Stimulated activated CD4-positive, alpha-beta T cell treated with anti-CD3 and anti-CD28 coated beads, Interleukin-4, amount 100 ng/mL, for 24 hours (primary cell): Measurements from ENCODE around the gene ANXA2R.
"Not testable (repeated sequence)": the region's sequence is repeated elsewhere in the genome, so short reads cannot be mapped to it uniquely, and the experiment has no call there.

Experiments
- DNase-seq: peaks from one replicate; pipeline ENCODE4 v3.0.0-alpha.2; 2020

ANXA2R gene, protein sequence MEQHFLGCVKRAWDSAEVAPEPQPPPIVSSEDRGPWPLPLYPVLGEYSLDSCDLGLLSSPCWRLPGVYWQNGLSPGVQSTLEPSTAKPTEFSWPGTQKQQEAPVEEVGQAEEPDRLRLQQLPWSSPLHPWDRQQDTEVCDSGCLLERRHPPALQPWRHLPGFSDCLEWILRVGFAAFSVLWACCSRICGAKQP

GRCh38 chr5:43040287-43041098 lies at the start of gene ANXA2R:
TSS of gene ANXA2R (minus strand) at chr5:43040319. CDS start at chr5:43040046, 273 bp downstream.
- DNase-seq: peak; percentile 95

DNA sequence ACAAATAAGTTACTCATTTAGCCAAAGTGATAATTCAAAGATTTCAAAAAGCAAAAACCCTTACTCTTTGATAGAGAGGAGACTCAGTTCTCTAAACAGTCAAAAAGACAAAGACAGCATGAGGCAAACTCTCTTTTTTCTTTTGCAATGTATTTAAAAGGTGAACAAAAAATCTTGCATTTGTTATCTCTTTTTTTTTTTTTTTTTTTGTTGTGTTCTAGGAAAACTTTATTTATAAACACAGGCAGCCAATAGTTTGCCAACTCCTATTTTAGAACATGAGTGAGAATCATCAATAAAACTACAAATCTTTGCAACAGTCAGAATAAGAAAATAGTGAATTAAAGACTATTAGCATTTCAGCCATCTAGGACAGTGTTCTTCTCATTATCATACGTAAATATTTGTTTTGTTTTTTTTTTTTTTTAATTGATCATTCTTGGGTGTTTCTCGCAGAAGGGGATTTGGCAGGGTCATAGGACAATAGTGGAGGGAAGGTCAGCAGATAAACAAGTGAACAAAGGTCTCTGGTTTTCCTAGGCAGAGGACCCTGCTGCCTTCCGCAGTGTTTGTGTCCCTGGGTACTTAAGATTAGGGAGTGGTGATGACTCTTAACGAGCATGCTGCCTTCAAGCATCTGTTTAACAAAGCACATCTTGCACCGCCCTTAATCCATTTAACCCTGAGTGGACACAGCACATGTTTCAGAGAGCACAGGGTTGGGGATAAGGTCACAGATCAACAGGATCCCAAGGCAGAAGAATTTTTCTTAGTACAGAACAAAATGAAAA lies 46.2 kb upstream of the ANXA2R start:
- not testable (repeated sequence) for DNase-seq

DNA sequence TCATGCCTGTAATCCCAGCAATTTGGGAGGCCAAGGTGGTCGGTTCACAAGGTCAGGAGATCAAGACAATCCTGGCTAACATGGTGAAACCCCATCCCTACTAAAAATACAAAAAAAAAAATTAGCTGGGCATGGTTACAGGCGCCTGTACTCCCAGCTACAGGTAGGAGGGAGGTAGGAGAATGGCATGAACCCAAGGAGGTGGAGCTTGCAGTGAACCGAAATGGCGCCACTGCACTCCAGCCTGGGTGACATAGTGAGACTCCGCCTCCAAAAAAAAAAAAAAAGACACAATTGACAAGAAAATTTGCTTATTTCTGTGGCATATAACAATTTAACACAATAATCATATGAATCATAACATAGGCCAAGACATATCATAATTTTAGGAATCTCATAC lies 45.3 kb upstream of the ANXA2R start:
- no peak for DNase-seq

DNA sequence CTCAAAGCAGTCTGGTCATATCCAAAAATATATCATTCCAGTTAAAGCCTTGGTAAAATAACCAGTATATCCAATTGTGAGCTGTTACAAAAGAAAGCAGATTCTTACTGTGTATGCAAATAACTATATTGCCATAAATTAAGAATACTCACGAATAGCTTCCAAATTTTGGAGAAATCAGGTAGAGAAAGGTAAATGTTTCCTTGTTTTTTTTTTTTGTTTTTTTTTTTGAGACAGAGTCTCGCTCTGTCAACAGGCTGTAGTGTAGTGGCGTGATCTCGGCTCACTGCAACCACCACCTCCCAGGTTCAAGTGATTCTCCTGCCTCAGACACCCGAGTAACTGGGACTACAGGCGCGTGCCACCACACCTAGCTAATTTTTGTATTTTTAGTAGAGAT lies 44.3 kb upstream of the ANXA2R start:
- DNase-seq: not testable (repeated sequence)

GRCh38 chr5:43081345-43081744 lies 41.2 kb upstream of the ANXA2R start:
- DNase-seq: not testable (repeated sequence)

DNA sequence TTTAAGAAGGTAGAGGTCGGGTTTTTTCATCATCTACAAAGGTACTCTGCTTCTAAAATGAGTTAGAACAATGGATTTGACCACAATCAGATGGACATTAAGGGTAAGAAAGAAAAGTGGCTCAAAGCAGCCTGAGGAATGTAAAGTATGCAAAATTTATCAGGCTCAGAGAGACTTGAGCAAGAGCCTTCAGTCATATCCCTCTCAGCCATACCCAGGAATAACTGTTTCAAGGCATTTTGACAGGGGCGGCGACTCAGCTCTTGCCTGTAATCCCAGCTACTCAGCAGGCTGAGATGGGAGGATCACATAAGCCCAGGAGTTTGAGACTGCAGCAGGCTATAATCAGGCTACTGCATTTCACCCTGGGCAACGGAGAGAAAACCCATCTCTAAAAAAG lies 38.8 kb upstream of the ANXA2R start:
- no peak for DNase-seq

- not testable (repeated sequence) for DNase-seq
Measured at GRCh38 chr5:43077446-43078191, 37.5 kb upstream of the ANXA2R start.

GRCh38 chr5:43075319-43076293 lies 35.5 kb upstream of the ANXA2R start:
- no peak for DNase-seq

GRCh38 chr5:43074987-43075318 lies 34.8 kb upstream of the ANXA2R start:
- no peak for DNase-seq

DNA sequence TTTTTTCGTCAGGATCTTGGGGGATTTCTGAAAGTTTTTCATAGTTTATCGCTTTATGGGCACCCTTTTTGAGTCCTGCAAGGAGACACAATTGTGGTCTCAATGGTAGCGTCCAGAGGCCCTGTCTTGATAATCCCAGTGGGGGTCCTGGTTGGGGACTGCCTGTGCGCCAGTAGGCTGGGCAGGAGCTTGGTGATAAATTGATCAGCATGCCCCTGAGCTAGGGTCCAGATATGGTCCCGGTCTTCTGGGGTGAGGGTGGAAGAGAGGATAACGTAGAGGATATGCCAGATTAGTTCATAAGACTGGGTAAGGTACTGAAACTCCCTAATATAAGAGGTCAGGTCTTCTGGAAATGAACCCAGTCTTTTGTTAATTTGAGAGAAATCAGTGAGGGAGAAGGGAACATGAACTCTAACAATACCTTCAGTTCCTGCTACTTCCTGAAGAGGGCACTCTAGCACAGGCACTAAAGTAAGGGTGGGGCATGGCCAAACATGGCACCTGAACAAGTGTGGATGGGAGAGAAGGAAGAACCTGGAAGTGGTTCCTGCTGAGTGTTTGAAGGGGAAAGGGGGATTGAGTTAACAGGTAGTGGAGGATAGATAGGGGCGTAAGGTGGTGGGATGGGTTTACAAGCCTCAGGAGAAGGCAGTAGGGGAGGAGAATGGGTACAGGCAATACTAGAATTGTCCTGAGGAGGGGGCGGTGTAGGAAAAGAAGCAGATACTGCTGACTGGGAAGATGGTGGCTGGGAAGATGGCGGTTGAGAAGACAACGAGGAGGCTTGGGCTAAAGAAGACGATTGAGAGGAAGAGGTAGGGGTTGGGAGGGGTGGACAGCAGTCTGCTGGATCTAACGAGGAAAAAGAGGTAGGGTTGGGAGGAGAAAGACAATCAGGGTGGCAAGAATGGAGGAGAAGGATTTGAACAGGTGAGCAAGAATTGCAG lies 33.8 kb upstream of the ANXA2R start:
- DNase-seq: peak; percentile 66

DNA sequence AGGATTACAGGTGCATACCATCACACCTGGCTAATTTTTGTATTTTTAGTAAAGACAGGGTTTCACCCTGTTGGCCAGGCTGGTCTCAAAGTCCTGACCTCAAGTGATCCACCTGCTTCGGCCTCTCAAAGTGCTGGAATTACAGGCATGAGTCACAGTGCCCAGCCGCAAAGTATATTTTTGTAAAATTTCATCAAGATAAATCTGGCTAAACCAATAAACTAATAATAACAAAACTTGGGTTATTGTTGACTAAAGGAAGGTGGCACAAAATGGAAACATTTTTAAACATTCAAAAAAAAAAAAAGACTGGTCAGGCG lies 29.2 kb upstream of the ANXA2R start:
- not testable (repeated sequence) for DNase-seq

GRCh38 chr5:43068037-43068436 lies 27.9 kb upstream of the ANXA2R start:
- no peak for DNase-seq

DNA sequence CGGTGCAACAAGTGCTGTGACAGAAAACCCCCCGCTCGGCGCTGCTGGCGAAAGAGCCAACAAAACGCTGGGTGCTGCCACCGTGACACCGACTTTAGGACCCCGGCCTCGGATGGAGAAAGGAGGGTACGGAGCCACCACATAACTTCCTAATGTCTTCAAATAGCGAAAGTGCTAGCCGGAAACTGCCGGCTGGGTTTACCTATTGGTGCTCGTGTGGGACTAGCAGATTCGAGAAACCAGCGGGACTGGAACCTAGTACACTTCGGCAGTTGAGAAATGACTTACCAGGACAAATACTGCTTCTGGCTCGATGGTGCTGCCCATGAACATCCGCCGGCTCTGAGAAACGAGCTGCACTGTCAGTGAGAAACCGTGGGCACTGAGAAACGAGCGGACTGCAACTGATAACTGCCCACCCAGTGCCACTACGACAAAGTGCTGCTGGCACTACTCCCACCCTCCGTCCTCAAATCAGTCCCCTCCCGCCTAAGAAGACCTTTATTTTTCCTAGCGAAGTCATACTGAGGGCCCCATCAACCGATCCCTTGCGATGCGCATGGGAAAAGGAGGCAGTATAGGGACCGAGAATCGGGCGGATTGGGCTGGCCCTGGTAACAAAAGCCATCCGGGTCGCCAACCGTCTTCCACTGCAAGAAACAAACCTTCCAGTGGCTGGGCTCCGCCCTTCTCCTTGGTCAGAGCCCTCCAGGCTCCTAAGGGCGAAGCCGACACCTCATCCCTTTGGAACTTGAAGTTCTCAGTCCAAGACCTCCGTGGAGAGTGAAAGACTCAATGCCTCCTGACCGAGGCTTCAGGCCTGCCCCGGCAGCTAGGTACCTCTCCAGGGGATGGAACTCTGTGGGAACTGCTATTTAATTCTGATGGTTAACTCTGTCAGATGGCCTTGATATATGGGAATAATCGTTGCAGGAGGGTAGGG lies 27.0 kb upstream of the ANXA2R start:
- DNase-seq: peak; percentile 92

DNA sequence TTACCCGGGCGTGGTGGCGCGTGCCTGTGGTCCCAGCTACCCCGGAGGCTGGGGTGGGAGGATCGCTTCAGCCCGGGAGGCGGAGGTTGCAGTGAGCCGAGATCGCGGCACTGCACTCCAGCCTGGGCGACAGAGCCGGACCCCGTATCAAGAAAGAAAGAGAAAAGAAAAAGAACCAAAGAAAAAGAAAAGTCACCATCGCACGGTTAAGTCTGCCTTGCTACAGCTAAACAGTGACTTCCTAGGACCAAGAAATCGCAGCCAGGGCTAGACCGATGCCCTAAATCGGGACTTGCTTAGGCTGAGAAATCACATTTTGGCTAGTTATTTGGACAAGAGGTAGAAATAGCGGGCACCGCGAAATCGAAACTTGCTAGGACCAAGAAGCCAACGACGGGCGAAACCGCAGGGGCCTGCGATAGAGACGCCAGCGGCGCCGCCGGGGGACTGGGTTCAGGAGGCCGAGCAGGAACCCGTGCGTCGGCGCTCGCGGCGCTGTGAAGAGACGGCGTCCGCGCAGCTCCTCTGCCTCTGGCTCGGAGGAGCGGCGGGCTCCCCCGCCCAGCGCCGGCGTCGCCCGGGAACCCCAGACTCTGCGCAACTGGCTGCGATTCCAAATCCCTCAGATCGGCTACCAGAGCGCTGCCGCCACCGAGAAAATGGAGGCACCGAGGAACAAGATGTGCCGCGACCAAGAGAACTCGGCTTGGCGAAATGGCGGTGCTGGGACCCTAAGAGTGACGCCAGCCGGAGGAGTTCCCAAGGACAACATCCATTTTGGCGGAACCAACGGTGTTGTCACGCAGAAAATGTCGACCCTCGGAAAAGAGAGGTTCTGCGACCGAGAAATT lies 26.1 kb upstream of the ANXA2R start:
- peak; percentile 71 for DNase-seq

DNA sequence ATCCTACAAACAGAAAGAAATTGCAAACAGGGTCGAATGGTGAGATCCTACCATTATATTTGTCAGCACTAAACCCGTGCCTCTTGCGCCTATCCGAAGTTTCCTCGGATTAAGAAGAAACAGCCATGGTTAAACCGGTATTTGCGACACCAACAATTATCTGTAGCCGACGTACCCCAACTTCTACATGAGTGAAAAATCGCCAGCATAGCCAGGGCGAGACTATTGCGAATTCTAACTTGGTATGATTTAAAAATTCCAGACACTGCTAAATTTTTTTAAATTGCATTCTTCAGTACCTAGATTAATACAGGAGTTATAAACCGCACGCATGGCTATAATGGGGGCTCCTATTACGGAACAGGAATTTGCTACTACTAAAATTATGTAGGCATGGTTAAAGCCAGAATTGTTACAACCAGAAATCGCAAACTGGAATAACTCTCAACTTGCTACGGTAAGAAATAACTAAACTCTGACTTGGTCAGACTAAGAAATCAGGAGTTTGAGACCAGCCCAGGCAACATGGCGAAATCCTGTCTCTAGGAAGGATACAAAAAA lies 25.3 kb upstream of the ANXA2R start:
- no peak for DNase-seq

GRCh38 chr5:43063721-43064171 lies 23.6 kb upstream of the ANXA2R start:
- DNase-seq: no peak

- DNase-seq: no peak
Measured at GRCh38 chr5:43061352-43062075, 21.4 kb upstream of the ANXA2R start.
